HL-60 (cell line): ENCODE results near the gene ASTN2.

ENCODE experiments used
- GABPA ChIP-seq: IDR thresholded peaks from 2 replicates; pipeline ENCODE4 v1.6.1; 2012; ENCODE audit warnings: low read depth
- POLR2AphosphoS5 ChIP-seq: IDR thresholded peaks from 2 replicates; pipeline ENCODE4 v1.6.1; 2012; ENCODE audit warnings: low read depth

DNA sequence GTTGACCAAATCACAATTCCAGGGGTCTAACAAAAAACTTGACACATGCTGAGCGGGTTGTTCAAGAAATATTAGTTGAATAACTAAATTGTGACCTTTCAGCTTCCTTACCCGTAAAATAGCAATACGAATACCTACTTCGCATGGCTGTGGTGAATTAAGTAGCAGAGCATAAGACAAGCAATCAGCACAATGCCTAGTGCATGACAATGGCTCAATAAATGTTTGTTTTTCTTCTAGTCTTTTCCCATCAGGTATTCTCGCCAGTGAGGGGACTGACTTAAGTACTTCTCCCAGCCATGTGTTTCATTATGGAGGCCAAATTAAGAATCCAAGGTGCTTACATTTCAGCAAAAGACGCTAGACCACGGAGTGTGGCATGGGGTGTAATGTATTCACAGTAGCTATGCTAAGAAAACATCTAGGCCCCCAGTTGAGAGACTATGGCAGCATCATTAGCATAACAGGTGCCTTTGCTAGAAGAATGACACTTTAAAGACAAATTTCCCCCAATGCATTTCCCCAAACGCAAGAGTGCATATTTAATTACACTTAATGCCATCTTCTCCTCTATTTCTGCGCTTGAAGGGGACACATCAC, 145.9 kb downstream of the ASTN2 start:
- TF ChIP-seq GABPA (no peak), POLR2AphosphoS5 (no peak)
